Inflammatory macrophage treated with lipopolysaccharide for 4 hours (primary cell): Measurements from ENCODE around the gene PPP1R9B.
A peak's percentile ranks its signal among the peaks of the same experiment; 100 is the strongest.

Experiments
- DNase-seq: peaks from one replicate; pipeline ENCODE4 v3.0.0-alpha.2; 2020

Gene PPP1R9B

DNA sequence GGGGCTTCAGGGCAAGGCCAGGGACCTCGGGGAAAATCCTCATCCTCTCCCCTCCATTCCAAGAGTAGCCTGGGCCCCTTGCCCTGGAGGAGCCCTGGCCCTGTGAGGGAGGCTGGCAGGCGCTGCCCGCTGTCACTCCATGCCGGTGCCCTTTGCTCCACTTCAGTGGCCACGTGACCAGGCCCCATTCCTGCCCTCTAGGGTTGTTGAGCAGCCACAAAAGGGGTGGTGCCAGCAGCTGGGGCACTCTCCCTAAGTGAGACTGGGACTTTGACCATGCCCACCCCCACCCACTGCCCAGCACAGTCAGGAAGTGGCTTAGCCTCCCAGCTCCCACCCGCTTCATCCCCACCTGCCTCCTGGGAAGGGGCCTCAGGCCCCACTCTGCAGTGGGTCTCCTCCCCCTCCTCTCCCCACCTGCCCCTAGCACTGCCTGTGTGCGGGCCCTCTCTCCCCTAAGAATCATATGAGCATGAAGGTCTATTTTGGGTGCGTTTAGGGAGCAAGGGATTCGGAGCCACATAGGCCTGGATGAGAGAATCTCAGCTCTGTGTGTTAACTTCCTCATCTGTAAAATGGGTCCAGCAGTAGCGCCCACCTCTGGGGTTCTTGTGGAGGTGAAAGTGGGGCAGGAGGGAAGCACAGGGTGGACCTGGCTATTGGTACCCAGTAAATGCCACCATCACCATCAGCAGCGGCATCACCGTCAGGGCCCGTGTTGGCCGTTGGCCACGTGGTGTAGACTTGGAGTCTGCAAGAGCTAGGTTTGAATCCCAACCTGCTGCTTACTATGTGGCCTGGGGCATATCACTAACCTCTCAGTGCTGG is 48.1 kb downstream of the PPP1R9B start:
- DNase-seq, result no peak

DNA sequence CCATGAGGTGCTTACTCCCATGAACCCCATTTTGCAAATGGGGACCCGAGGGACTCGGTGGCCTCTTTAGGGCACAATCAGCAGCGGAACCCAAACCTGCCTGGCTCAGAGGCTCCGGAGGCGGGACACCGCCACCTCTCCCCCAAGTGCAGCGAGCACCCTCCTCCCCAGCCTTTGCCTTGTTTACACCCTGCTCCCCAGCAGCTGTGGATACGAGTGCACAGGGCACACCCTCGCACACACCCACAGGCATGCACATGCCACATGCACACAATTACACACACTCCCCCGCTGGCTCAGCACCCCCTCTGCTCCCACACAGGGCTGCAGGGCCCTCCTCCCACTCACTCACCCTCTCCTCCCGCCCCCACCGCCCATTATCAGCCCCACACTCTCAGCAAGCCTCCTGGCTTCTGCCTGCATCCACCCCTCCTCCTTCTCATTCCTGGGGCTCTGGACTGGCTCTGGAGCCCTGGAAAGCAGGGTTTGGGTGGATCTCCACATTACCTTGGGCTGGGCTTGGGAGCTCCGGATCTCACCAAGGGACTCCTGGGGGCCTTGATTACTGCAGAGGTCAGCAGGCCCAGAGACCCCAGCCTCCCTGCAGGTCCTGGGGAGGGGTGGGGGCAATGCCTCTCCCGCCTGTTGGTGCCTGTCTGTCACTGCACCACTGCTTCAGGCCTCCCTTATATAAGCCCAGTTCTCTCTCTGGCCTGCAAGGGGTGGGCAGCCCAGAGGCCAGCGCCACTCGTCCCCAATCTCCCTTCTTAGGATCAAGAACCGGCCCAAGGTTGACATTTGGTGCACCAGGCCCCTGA is 48.9 kb downstream of the PPP1R9B start:
- DNase-seq, result no peak

DNA sequence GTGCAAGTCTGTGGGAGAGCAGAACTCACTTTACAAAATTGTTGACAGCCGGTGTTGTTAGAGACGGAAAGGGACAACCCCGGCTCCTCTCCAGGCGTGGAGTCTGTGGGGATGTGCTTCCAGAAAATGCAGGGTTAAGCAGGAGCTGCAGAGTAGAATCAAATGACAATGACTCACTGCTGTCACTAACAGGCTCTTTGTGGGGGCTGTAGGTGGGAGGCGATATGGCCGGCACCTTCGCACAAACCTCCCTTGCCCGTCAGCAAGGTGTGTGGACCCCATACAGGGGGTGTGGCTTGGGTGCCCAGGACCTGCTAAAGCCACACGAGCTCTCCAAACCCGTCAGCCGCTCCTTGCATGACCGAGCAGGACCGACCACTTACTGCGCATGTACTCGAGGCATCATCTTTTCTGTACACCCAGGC is 49.5 kb downstream of the PPP1R9B start:
- no peak for DNase-seq

DNA sequence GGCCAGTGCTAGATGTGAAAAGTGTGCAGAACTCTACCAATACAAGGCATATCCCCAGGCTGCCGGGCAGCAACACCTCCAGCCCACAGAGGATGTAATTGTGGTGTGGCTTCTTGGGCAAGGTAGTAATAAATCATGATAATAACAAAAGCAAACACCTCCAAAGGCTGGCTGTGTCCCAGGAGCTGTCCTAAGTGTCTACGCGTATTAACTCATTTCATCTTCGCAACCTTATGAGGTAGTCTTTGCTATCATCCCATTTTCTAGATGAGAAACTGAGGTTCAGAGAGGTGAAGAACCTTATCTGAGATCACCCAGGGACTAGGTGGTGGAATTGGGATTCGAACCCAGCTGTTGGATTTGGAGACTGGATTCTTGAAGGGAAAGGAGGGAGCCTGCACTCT is 50.0 kb downstream of the PPP1R9B start:
- DNase-seq, result no peak

DNA sequence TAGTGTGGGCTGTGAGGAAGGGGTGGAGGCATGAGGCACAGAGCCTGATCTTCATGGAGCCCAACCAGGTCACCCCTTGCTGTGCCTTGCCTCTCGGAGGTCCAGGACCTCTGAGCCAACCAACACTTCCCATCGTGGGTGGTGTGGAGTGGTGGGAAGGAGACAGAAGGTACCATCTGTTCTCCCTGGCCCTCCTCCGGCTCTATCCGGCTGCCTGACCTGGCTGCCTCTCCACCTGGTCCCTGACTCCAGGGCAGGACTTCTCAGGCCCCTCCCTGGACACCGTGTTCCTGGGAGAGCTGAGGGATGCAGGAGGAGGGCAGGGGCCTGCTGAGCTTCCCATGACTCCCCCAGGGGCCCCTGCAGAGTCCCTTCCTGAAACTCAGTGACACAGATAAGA is 51.5 kb downstream of the PPP1R9B start:
- no peak for DNase-seq

DNA sequence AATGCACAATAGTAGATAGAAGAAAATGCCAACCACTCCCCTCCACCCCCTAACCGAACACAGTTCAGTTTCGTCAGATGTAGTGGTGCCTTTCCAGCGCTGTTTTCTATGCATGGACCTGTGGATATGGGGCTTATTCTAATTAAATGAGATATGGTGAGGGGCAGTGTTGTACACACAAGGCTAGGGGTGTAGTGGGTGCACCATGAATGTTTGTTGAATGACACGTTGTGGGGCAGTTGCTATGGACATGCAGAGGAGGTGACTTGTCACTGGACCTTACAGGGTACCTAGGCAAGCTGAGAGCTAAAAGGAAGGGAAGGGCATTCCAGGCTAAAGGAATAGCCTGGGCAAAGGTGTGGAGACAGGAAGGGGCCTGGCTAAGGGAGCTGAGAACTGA is 51.9 kb downstream of the PPP1R9B start:
- DNase-seq, result no peak

DNA sequence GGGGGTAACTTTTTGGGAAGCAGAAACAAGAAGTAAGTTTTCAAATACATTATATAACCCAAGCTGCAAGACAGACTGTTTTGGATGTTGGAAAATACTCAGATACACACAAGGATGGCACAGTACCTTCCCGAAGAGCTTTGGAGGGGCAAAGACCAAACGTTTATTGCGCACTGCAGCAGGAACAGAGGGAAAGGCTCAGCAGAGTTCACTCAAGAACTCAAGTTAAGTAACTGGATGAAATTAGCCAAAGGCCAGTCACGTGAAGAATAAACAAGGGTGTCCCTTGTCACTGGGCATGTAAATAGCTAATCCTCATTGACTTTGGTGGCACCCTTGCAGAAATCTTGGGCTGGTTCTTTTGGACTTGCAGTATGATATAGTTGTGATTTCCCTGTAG is 52.6 kb downstream of the PPP1R9B start:
- DNase-seq, result no peak

DNA sequence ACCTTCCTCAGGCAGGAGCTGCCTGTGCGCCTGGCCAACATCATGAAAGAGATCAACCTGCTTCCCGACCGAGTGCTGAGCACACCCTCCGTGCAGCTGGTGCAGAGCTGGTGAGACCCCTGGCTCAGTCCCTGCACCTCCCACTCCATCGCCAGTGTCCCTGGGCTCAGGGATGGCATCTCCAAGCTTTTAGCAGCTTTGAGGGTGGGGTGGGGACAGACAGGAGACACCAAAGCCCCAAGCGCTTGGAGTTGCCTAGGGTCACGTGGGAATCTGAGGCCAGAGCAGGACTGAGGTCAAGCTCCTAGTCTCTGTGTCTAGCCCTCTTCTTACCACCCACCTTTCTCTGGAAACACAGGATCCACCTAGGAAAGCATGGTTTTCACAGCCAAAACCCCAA is 53.0 kb downstream of the PPP1R9B start:
- no peak for DNase-seq

DNA sequence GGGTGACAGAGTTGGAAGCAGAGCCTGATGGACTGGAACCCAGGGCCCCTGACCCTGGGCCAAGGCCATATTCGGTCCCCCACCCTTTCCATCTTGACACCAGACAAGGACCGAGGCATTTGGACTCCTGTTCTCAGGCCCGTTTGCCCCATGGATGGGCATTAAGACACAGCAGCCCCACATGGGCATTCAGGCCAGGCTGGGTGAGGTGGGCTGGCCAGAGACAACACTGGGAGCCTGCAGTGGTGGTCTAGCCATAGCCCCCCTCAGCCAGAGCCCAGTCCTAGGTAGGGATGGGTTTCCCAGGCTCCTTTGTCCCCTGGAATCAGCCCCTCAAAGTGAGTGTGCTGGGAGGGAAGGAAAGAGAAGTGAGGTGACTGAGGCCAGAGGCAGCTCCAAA is 53.7 kb downstream of the PPP1R9B start:
- DNase-seq, result no peak

DNA sequence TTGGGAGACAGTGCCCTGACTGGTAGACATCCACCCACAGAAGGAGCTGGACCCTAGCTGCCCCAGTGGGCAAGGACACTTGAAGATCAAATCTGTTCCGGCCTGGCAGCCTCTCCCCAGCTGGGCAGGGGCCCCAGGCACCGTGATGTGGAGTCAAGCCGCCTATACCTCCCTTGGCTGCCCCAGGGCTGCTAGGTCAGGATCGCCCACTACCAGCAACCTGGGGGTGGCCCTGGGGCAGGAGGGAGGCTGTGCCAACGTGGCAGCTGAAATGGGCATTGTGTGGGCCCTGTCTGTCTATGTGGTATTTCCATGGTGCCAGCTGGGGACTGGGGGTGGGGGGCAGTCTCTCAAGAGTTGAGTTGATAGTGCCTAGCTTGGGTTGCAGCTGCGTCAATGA is 54.4 kb downstream of the PPP1R9B start:
- DNase-seq, result no peak

DNA sequence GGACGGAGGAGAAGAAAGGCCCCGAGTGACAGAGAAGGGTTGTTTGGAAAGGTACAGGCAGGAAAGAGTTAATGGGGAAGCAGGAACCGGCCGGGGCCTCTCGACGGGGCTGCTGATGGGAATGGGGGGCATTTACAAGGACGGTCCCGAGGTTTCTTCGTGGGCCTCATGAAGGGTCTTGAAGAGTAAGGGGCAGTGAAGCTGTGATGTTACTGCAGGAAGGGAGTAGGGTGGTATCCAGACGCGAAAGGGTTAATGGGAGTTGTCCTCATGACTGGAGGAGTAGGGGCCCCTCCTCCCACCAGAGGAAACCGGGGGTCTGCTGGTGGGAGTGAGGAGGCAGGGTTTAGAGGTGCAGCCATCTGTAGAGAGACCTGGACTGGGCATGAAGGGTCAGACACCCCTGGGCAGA is 54.8 kb downstream of the PPP1R9B start:
- DNase-seq, result no peak

DNA sequence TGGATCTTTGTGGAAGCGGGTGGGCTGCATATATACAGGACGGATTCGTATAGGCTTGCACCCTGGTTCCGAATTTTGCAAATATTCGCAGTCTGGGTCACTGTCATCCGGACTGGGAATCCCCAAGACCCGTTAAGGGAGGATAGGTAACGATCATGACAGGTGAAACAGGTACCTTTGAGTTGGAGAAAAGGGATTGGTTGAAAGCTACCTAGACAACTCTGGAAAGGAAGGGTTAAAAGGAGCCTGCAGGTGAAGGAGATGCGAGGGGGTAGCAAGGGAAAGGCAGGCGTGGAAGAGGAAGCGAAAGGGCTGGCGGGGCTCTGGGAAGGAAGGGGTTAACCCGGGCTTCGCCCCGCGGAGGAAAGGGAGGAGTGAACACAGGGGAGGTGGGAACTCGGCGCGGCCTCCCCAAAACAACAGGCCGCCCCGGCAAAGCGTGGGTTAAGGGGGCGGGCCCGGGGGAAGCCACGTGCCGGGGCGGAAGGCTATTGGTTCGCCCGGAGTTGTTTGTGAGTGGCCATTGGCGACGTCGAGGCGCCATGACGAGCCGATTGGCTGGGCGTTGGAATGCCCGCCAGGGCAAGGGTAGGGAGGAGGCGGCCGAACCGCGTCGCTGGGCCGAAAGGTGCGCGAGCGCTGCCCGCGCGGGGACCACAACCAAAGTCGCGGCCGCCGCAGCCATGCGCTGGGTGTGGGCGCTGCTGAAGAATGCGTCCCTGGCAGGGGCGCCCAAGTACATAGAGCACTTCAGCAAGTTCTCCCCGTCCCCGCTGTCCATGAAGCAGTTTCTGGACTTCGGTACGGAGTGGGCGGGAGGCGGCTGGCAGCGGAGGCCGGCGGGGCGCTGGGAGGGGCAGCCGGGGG is 55.5 kb downstream of the PPP1R9B start, which contains the start of gene PDK2:
TSS of gene PDK2 (plus strand) at position 599 of the 867 bp plus-strand sequence. CDS start at position 684, 85 bp downstream.
- DNase-seq, result peak; percentile 94

DNA sequence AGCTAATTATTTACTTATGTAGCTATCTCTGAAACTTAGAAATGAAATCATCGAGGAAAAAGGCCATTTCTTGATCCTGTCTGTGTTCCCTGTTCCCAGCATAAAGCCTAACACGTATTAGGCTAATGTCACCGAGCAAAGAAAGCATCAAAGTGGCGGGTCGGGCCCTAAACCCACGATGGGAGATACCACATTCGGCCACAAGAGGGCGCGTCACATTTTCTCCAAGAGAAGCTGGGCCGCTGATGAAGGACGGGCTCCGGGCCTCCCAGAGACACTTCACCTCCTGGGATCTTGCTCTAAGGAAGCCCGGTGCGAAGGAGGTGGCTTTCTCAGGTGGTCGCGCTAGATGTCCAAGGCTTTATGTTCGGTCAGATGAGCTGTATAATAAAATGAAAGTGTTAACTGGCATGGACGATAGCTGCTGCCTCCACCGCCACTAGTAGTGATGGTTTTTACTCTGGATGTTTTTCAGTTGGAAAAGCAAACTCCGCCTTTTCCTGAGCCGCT is 56.2 kb downstream of the PPP1R9B start:
- DNase-seq, result peak; percentile 78

DNA sequence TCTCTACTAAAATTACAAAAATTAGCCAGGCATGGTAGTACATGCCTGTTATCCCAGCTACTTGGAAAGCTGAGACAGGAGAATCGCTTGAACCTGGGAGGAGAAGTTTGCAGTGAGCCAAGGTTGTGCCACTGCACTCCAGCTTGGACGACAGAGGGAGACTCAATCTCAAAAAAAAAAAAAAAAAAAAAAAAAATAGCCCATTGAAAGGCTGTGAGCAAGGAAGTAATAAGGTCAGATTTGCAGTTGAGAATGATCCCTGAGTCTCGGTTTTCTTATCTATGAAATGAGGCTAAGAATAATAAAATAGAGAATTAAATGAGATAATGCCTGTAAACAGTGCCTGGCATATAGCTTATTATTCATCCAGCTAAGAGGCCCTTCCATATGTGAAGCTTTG is 56.7 kb downstream of the PPP1R9B start:
- DNase-seq, result no peak

DNA sequence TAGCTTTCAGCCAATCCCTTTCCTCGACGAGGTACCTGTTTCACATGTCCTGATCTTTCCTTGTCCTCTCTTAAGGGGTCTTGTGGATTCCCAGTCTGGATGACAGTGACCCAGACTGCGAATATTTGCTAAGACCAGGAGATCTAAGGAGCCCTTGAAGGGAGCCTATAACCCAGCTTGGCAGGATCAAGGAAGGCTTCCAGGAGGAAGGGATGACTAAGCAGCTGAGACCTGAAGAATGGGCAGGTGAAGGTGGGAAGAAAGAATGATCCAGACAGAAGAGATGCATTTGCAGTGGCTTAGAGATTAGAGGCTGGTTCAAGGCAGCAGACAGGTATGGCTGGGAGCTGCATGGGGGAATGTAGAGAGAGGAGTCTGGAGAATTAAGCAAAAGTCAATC is 57.2 kb downstream of the PPP1R9B start:
- no peak for DNase-seq

DNA sequence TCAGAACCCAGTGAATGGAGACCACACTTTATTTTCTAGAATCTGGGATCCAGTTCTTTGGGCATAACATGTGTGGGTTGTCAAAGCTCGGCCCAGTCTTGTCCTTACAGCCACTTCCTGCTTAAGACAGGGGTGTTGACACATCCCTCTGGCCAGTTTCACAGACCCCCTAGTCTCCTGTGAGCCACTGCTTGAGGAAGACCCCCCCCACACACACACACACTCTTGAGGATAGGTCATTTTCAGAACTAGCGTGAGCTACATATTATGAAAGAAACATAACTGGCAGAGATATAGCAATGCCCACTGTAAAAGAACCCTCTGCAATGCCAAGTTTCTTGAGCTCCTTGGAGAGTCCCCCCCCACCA is 58.6 kb downstream of the PPP1R9B start:
- DNase-seq, result no peak

DNA sequence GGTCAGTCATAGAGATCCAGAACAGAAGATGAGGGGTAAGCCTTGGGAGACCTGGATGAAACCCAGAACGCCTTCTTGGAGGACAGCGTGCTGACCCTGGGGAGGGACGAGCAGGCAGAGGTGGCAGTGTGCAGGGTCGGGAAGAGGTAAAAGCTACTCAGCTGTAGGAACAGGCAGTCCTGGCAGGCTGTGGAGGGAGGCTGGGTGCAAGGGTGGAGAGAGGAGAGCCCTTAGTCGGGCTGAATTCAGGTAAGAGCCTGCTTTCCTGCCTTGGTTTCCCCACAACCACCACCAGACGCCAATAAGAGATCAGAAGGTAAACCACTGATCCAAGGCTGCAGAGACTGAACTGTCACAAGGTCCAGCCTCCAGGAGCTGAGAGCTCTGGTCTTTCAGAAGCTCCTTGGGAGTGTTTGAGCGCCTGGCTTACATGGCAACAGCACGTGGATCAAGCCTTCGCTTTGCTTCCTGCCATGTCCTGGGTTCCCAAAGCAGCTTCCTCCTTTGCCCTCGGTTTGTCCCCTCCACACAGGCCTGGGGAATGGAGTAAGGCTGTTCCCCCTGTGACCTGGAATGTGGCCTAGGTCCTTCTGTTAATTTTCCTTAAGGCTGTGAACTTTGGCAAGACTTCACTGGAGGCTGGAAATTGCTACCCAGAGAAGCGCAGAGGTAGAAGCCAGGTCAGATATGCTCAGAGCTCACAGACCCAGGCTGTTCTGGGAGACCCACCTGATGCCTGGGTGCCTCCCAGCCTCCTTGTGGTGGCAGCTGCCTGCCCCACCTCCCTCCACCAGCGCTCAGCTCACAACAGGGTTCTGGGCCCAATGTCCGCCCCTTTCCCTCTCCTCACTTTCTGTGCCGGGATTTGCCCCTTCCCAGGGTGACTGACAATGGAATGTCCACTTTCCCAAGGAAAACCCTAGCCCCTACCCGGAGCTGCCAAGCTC is 59.2 kb downstream of the PPP1R9B start:
- no peak for DNase-seq

DNA sequence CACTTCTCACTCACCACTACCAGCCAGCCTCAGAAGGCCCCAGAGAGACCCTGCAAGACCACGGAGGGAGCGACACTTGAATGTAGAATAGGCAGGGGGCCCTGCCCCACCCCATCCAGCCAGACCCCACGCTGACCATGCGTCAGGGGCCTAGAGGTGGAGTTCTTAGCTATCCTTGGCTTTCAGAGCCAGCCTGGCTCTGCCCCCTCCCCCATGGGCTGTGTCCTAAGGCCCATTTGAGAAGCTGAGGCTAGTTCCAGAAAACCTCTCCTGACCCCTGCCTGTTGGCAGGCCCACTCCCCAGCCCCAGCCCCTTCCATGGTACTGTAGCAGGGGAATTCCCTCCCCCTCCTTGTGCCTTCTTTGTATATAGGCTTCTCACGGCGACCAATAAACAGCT is 60.4 kb downstream of the PPP1R9B start:
- no peak for DNase-seq

DNA sequence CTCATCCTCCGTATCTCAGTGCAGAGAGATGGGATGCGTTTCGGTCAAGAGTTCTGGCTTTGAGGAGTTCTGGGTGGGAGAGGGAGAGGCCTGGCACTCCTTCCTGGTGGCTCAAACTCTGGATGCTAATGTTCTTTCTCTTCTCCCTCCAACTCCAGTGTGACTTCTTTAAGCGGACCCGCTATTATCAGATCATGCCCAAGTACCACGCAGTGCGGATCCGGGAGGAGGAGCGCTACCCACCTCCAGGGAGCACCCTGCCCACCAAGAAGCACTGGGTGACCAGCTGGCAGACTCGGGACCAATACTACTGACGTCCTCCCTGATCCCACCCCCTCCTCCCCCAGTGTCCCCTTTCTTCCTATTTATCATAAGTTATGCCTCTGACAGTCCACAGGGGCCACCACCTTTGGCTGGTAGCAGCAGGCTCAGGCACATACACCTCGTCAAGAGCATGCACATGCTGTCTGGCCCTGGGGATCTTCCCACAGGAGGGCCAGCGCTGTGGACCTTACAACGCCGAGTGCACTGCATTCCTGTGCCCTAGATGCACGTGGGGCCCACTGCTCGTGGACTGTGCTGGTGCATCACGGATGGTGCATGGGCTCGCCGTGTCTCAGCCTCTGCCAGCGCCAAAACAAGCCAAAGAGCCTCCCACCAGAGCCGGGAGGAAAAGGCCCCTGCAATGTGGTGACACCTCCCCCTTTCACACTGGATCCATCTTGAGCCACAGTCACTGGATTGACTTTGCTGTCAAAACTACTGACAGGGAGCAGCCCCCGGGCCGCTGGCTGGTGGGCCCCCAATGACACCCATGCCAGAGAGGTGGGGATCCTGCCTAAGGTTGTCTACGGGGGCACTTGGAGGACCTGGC is 61.3 kb downstream of the PPP1R9B start:
- no peak for DNase-seq

DNA sequence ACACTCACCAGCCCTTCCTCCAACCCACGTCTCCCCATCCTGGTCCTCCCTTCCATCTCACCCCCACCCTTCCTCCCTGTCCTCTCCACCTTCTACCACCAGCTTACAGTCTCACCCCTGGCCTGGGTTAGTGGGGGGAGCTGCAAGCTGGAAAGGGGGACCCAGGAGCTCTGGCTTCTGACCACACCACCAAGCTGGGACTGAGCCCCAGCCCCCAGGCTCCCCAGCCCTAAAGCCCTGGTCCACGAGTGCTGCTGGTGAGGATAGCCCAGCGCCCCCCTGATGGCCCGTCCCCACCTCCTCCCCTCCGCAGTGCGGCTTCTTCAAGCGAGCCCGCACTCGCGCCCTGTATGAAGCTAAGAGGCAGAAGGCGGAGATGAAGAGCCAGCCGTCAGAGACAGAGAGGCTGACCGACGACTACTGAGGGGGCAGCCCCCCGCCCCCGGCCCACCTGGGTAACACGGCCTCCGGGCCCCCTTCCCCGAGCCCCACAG is 62.5 kb downstream of the PPP1R9B start:
- DNase-seq, result no peak
